GM12891 (cell line): ENCODE measurements around the gene RBCK1. TPM values are rescaled to one million over a fixed set of nuclear protein-coding genes. Genes with fewer than 3 reads are reported as not detected.

Source experiments
- DNase-seq: peaks from one replicate; pipeline ENCODE4 v3.0.0; 2011; ENCODE audit warnings: low spot score; ENCODE audit not compliant: insufficient read length
- FAIRE-seq: peaks from 2 replicates; lab custom pipeline; 2011; peaks lifted over from hg19 to GRCh38; lab: Jason Lieb, UNC
- PAX5 ChIP-seq: IDR thresholded peaks from 2 replicates; pipeline ENCODE4 v1.6.1; 2011; ENCODE audit warnings: low read length, moderate library complexity, mild to moderate bottlenecking; ENCODE audit not compliant: insufficient read depth, severe bottlenecking
- POLR2A ChIP-seq: IDR thresholded peaks from 2 replicates; pipeline ENCODE4 v1.6.1; 2011; ENCODE audit warnings: low read depth, low read length, control low read depth
- POLR2AphosphoS5 ChIP-seq: IDR thresholded peaks from 2 replicates; pipeline ENCODE4 v1.6.1; 2011; ENCODE audit warnings: low read depth, low read length, control low read depth
- POU2F2 ChIP-seq: IDR thresholded peaks from 2 replicates; pipeline ENCODE4 v1.6.1; 2011; ENCODE audit warnings: low read depth, mild to moderate bottlenecking, control low read depth, low read length, moderate library complexity
- SPI1 ChIP-seq: IDR thresholded peaks from 2 replicates; pipeline ENCODE4 v1.6.1; 2011; ENCODE audit warnings: low read depth, low read length, control low read depth
- TAF1 ChIP-seq: IDR thresholded peaks from 2 replicates; pipeline ENCODE4 v1.6.1; 2011; ENCODE audit warnings: low read depth, low read length, control low read depth
- polyA plus RNA-seq: library from polyadenylated mRNA; unstranded; fragments of >200 nt; gene quantifications from one replicate; pipeline ENCODE4 v1.2.1, GENCODE V29; 2012; ENCODE audit warnings: low read depth, missing spikeins, inconsistent platforms; ENCODE audit not compliant: missing spikeins

The RBCK1 gene
- 90.4 TPM for polyA plus RNA-seq

DNA sequence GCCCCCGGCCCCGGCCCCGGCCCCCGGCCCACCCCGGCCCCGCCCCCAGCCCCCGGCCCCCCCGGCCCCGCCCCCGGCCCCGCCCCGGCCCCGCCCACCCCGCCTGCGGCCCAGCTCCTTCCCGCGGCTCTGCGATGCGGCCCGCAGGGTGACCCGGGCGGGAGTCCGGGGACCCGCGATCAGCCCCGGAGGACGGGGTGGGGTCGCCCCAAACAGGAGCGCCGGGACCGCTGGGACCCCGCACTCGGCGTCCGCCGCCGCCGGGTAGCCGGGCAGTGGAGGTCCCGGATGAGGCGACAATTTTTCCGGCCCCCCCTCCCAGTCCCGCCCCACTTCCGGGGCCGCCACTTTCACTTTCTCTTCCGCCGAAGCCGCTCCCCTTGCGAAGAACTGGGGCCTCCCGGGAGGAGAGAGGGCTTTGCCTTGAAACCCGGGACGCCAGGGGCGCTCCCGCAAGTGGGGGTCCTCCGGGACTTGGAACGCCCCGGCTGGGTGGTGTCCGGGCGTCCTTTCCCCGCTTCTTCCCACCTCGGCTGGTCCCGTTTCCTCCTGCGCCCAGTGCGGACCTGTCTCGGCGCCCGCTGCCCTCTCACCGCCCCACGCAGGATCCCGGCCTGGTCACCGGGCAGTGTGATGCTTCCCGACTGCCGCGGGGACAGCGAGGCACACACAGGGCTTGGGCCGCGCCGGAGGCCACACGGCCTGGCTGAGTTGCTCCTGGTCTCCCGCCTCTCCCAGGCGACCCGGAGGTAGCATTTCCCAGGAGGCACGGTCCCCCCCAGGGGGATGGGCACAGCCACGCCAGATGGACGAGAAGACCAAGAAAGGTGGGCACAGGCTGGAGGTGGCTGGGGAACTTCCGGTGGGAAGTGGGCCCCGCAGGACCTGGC lies at the start of gene RBCK1:
Gene RBCK1 (plus strand): TSS at position 347 of the 890 bp plus-strand sequence. CDS start 459 bp downstream, at position 806.
- DNase-seq: peak; percentile 99
- peak; percentile 74 for FAIRE-seq
- TF ChIP-seq PAX5 (no peak), SPI1 (no peak), POU2F2 (no peak), TAF1 (peak; percentile 39; the same call in 1 of the 2 replicates), POLR2A (peak; percentile 64), POLR2AphosphoS5 (peak; percentile 71)

DNA sequence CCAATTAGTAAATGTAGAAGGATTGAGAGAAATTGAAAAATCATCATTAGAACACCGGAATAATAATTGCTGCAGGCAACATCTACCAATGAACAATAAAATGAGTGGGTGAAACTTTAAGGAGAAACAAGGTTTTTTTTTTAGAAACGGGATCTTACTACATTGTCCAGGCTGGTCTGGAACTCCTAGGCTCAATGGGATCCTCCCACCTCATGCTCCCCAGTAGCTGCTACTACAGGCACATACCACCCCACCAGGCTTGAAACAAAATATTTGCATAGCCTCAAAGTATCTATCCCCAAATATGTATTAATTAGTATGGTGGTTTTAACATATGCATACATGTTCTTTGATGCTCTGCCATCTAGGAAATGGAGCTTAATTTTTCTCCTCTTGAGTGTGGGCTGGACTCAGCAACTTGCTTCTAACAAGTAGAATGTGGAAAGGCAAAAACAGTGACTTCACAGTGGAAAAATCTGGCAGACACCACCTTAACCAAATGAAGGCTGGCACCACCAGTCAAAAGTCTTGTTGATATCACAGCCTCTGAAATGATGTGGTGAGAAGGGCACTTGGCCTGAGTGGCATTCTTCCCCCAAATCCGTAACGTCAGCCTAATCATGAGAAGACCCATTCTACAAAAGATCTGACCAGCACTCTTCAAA lies 49.1 kb upstream of the RBCK1 start:
- no peak for TF ChIP-seq POU2F2
- no peak for TF ChIP-seq TAF1
- no peak for TF ChIP-seq PAX5
- no peak for TF ChIP-seq POLR2AphosphoS5
- TF ChIP-seq POLR2A: no peak
- no peak for TF ChIP-seq SPI1
- no peak for FAIRE-seq

DNA sequence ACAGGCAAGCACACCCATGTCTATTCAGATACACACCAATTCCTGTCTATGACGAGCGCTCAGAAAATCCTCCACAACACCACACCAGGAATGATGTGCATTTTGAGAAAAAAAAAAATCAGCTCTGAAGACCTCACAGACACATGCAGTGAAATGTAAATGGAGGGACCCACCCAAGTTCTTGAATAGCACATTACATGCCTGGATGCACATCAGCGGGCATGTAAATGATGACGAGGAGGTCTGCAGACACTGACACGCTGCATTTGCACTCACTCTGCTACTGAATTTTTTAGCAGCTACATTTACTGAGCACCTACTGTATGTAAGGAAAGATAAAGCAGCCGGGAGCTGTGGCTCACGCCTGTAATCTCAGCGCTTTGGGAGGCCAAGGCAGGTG lies 46.5 kb upstream of the RBCK1 start:
- TF ChIP-seq SPI1 (no peak), TAF1 (no peak), POU2F2 (peak; percentile 91), PAX5 (peak; percentile 89), POLR2AphosphoS5 (no peak), POLR2A (no peak)
- peak; percentile 80 for FAIRE-seq
- no peak for DNase-seq

More for the DNA sequence above, 49.1 kb upstream of the RBCK1 start:
- DNase-seq: no peak

DNA sequence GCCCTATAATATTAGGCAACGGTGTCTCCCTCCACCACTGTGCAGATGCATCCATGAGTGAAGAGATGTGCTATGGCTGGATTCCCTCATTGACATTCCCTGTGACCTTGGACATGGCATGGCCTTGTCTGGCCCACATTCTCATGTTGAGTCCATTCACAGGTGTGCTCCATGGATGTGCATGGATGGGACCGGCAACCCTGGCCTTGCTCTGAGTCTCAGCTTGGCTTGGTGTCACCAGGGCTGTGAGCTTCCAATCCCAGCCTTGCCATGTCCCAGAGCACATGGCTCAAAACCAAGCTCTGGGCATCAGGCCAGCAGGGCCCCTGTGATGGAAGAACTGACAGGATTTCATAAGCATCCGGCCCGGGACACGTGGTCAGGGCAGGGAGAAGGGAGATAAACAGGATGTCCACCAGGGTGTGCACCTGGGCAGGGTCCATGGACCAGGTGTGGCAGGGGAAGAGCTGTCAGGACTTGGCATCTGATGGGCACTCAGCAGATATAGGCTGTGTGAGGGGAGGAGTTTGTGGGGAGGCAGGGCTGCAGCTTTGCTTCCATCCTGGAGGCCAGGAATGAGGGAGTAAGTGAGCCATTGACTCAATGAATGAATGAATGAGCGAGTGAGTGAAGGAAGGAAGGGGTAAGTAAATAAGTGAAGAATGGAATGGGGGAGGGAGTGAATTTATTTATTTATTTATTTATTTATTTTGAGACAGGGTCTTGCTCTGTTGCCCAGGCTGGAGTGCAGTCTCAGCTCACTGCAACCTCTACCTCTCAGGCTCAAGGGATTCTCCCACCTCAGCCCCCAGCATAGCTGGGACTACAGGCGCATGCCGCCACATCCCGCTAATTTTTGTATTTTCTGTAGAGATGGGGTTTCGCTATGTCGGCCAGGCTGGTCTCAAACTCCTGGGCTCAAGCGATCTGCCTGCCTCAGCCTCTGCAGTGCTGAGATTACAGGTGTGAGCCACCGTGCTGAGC lies 45.5 kb upstream of the RBCK1 start:
- DNase-seq: no peak
- FAIRE-seq: no peak
- TF ChIP-seq POLR2AphosphoS5 (no peak), POU2F2 (no peak), SPI1 (no peak), POLR2A (no peak), PAX5 (no peak), TAF1 (no peak)

- TF ChIP-seq TAF1 (no peak), SPI1 (no peak), POLR2AphosphoS5 (no peak), PAX5 (no peak), POU2F2 (no peak), POLR2A (no peak)
- peak; percentile 9 for FAIRE-seq
- DNase-seq: no peak
Measured at GRCh38 chr20:363319-364078, 44.6 kb upstream of the RBCK1 start.

GRCh38 chr20:364905-365794 lies 42.9 kb upstream of the RBCK1 start:
- FAIRE-seq (peak; percentile 31), DNase-seq (no peak)
- no peak for TF ChIP-seq PAX5
- TF ChIP-seq POU2F2: no peak
- no peak for TF ChIP-seq POLR2AphosphoS5
- no peak for TF ChIP-seq POLR2A
- no peak for TF ChIP-seq SPI1
- no peak for TF ChIP-seq TAF1
